AG08396 (cell line): ENCODE results near the gene ATRIP.

ENCODE experiments used
- DNase-seq: peaks from one replicate; pipeline ENCODE4 v3.0.0; 2012; ENCODE audit warnings: low spot score, mixed read lengths

Gene ATRIP

GRCh38 chr3:48410205-48411040, 36.1 kb upstream of the ATRIP start:
- DNase-seq, result no peak

DNA sequence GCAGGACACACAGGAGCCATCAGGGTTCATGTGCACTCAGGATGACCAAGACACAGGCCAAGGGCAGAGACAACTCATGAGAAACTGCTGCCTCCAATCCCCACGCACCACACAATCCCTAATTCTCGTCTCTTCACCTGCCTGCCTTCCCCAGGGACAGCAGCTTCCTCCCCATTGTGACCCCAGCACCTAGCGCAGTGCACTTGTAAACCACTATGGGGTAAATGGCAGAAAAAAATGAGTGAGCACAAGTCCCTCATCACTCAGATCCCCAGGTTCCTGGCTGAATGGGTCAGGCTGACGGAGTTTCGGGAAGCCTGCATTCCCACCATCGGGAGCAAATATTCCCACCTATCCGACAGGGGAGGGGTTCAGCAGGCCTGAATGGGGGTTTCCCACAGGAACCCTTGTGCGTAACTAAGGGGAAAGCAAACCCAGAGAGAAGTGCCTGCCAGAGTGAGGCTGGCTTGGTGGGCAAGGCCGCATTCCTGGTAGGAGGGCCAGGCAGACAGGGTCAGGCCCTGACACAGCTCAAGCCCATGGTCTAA, 35.4 kb upstream of the ATRIP start:
- DNase-seq, result no peak

GRCh38 chr3:48411606-48412374, 34.7 kb upstream of the ATRIP start:
- no peak for DNase-seq

DNA sequence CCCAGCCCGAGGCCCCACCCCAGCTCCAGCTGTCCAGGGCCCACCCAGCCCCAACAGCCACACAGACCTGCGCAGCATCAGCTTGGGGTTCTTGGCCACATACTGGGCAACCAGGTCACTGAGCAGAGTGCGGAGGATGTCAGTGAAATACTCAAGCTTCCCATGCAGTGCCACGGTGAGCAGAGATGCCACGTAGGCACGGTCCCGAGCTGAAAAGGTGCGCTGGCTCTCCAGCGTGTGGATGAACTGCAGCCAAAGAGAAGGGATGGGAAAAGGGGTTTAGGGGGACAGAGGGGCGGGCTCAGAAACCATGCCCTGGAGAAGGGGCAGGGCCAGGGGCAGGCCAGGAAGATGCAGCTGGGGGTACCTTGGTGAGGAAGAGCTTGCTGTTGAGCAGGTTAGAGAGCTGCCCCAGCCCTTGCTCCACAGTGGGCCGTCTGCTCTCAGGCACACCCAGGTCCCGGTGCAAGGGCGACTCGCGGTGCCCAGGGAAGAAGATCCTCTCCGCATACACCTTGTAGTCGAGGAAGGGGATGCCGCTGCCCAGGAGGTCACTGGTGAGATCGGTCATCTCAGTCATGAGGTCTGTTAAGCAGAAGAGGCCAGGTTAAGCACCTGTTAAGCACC, 34.0 kb upstream of the ATRIP start:
- no peak for DNase-seq

GRCh38 chr3:48413086-48413485, 33.5 kb upstream of the ATRIP start:
- DNase-seq, result no peak

- DNase-seq, result no peak
Measured at GRCh38 chr3:48413611-48414010, 32.9 kb upstream of the ATRIP start.

GRCh38 chr3:48414376-48415250, 31.9 kb upstream of the ATRIP start:
- DNase-seq, result no peak

GRCh38 chr3:48415251-48415953, 31.1 kb upstream of the ATRIP start:
- no peak for DNase-seq

DNA sequence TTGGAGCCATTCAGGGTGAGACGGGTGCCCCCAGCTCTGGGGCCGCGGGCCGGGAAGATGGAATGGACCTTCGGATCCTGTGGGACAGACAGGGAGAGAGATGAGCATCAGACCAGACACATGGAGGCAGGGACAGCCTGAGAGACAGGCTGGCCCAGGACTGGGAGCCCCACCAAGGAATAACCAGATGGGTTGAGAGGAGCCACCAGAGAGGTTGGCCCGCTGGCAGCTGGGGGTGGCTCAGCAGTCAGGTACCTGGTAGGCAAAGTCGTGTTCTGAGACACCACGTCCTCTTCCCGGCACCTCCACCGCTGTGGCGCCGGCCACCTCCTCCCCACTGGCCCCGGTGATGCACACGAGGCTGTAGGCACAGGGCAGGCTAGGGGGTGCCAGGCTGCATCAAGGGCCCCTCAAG, 30.4 kb upstream of the ATRIP start:
- no peak for DNase-seq

DNA sequence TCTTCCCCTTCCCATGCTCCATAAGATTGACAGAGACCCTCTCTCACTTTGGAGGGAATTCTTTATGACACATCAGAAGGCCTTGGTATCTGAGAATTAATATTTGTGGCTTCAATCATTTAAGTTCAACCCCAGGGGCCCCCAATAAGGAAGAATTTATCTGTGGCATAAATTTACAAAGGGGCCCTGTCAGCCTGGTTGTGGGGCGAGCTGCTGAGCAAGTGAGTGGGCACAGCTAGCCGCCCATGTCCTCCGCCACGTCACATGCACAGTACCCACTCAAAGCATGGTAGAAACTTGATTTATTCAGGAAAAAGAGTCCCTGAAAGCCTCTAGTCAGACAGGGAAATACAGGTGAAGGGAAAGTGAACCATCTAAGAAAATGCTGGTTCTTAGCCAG, 30.0 kb upstream of the ATRIP start:
- no peak for DNase-seq

- DNase-seq, result no peak
Measured at GRCh38 chr3:48417529-48418108, 28.9 kb upstream of the ATRIP start.

GRCh38 chr3:48418140-48418539, 28.4 kb upstream of the ATRIP start:
- DNase-seq, result no peak

DNA sequence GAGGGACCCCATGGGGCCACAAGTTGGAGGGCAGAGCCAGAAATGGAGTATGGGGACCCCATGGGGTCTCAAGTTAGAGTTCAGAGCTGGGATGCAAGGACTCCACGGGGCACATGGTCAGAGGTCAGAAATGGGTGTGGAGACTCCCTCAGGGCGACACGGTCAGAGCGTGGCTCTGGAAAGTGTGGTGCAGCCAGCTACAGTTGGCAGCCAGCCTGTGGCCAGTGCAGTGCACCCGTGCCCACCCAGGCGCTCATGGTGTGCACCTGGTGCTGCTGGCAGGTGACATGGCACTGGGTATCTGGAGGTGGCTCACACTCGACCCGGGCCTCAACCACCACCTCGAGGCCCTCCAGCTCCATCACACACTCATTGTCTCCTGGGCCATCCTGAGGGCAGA, 27.9 kb upstream of the ATRIP start:
- DNase-seq, result no peak

DNA sequence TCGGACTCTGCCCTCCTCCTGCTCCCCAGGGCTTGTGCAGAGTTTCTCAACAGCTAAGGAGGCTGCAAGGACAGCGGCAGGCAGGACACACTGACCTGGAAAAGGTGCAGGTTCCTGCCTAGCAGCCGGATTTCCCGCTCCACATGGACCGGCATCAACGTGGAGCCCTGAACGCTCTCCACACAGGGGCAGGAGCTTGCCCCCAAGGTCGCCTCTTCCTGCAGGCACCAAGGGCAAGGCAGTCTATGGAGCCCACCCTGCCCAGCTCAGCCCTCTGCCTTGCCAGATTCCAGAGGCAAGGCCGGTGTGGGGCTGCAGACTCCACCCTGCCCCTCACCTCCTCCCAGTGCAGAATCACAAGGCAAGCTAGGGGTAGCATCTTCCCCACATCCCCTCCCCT, 27.4 kb upstream of the ATRIP start:
- DNase-seq, result no peak

DNA sequence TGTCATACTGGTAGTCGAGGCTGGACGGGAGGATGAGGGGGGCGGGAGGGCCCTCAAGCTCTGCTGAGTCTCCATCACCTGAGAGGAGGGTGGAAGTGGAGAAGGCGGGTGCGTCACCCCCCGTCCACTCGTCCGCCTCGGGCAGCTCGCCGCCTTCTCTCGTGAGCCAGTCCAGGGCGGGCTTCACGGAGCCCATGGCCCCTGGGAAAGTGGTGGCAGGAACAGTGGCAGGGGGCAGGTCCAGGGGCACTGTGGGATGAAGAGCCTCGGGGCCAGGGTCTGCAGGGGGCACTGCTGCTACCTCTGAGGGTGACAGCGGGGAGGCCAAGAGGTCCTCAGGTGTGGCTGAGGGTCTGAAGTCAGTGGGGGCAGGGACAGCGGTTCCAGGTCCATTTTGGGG, 26.9 kb upstream of the ATRIP start:
- no peak for DNase-seq

DNA sequence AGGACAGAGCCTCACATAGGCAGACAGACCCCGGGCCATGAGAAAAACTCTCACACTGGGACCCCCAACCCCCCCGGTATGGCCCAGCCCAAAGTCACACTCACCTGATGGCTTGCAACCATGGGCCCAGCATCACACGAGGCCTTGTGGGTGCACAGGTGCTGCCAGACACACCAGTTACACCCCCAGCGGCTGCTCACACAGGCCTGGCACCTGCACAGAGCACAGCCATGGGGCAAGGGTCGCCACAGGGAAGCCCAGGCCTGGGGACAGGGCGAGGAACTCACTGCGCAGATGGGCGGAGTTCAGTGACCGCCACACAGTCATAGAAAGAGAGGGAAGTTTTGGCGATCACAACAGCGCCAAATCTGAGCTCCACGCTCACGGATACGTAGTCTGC, 26.0 kb upstream of the ATRIP start:
- no peak for DNase-seq

DNA sequence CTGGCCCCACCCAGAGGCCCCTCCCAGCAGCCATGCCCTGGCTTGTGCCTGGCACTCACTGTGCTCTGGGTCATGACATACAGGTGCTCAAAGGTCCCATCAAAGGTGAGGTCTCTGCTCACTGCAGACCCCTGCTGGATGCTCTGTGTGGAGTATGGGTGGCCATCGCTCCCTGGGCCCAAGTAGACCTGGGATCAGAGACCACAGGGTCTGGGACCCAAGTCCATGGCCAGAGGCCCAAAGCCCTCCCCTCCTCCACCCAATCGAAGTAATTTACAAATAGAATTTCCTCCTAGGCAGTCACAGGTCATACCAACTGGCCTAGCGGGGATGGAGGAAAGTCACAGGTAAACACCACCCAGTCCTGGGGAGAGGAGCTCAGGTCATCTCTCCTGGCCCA, 24.3 kb upstream of the ATRIP start:
- DNase-seq, result no peak

DNA sequence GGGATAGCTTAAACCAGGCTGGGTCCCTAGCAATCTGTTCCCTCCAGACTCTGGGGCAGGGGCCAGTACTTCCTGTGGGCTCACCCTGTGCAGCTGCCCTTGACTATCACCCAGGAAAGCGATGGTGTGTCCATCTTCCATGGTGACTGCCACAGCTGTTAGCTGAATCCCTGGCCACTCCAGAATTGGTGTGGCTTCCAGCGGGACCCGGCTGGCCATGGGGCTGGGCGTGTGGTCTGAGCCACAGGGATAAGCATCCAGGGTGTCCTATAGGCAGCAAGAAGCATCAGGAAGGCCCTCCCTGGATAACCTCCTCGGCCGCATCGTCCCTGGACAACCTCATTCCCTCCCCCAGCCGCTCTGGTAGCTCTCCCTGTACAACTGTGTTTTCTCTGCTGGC, 23.9 kb upstream of the ATRIP start:
- no peak for DNase-seq

DNA sequence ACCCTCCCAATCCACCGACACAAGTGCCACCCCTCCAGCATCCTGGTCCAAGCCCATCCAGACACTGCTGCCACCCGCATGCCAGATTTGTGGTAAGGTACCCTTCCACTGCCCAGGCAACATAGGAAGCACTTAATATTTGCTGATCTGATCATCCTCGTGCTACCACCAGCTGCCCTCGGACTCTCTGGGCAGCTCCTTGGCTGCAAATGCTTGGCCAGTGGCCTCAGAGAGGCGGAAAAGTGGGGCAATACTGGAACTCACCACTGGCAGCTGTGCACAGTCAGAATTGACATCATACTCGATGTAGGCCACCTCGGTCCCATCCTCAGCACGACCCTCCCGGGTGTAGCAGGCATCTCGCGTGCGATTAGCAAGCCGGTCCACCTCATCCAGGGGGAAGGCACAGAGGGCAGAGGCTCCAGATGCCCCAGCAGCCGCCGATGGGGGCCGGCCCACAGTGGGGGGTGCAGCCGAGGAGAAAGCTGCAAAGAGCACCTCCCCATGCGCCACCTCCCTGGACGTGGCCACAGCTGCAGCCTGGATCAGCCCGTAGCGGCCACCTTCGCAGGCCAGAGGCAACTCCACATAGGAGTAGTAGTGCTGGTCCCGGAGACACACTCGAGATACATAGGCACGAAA, 23.2 kb upstream of the ATRIP start:
- no peak for DNase-seq
